DOHH2 (cell line): ENCODE measurements around the gene NR5A2.

Source experiments
- H3F3A ChIP-seq: fragments of 200-600 bp; sonication (generic), shearing (Covaris generic); 2 replicates; pipeline ENCODE4 v1.6.0; 2016; ENCODE audit warnings: antibody characterized with exemption, mild to moderate bottlenecking; ENCODE audit not compliant: control insufficient read depth, insufficient read depth
- H3K27ac ChIP-seq: fragments of 200-600 bp; sonication (generic); 2 replicates; pipeline ENCODE4 v1.5.1; 2014; ENCODE audit warnings: low read depth, mild to moderate bottlenecking, low read length, moderate library complexity
- H3K27me3 ChIP-seq: fragments of 200-600 bp; sonication (generic); 2 replicates; pipeline ENCODE4 v1.6.1; 2014; ENCODE audit warnings: mild to moderate bottlenecking, low read length, mixed read lengths; ENCODE audit not compliant: control insufficient read depth
- H3K36me3 ChIP-seq: fragments of 200-600 bp; sonication (generic); 2 replicates; pipeline ENCODE4 v1.6.1; 2014; ENCODE audit warnings: mild to moderate bottlenecking, low read length, moderate library complexity, mixed read lengths; ENCODE audit not compliant: control insufficient read depth
- H3K4me1 ChIP-seq: fragments of 200-600 bp; sonication (generic); 2 replicates; pipeline ENCODE4 v1.6.1; 2014; ENCODE audit warnings: mild to moderate bottlenecking, low read length, mixed read lengths; ENCODE audit not compliant: control insufficient read depth
- H3K4me2 ChIP-seq: fragments of 200-600 bp; sonication (generic); 2 replicates; pipeline ENCODE4 v1.6.0; 2014; ENCODE audit warnings: mild to moderate bottlenecking, low read length, moderate library complexity
- H3K4me3 ChIP-seq: fragments of 200-600 bp; sonication (generic); 2 replicates; pipeline ENCODE4 v1.5.1; 2014; ENCODE audit warnings: mild to moderate bottlenecking, low read length, mixed read lengths
- H3K79me2 ChIP-seq: fragments of 200-600 bp; sonication (generic); 2 replicates; pipeline ENCODE4 v1.6.1; 2014; ENCODE audit warnings: mild to moderate bottlenecking, low read length, mixed read lengths; ENCODE audit not compliant: control insufficient read depth
- H3K9me2 ChIP-seq: fragments of 200-600 bp; sonication (generic); replicated peaks from 2 replicates; pipeline ENCODE4 v1.6.1; 2014; ENCODE audit warnings: mild to moderate bottlenecking, low read length, mixed read lengths; ENCODE audit not compliant: control insufficient read depth
- H3K9me3 ChIP-seq: fragments of 200-600 bp; sonication (generic); 2 replicates; pipeline ENCODE4 v1.6.1; 2014; ENCODE audit warnings: antibody characterized with exemption, low read length, mixed read lengths; ENCODE audit not compliant: control insufficient read depth, insufficient read depth
- H4K20me1 ChIP-seq: fragments of 200-600 bp; sonication (generic); 2 replicates; pipeline ENCODE4 v1.6.0; 2014; ENCODE audit warnings: low read depth, mild to moderate bottlenecking, antibody characterized with exemption, low read length, moderate library complexity; ENCODE audit not compliant: control insufficient read depth, insufficient read depth
- CTCF ChIP-seq: fragments of 200-600 bp; sonication (generic); IDR thresholded peaks from one replicate; pipeline ENCODE4 v1.5.1; 2014; ENCODE audit warnings: antibody characterized with exemption, mild to moderate bottlenecking, low read depth, low read length; ENCODE audit not compliant: poor library complexity, severe bottlenecking
- EZH2phosphoT487 ChIP-seq: fragments of 200-600 bp; sonication (generic); IDR thresholded peaks from 2 replicates; pipeline ENCODE4 v1.6.1; 2017; ENCODE audit warnings: borderline replicate concordance, mild to moderate bottlenecking, antibody characterized with exemption, low read length, moderate library complexity, mixed read lengths

The NR5A2 gene

GRCh38 chr1:200146100-200146499 lies 118.6 kb downstream of the NR5A2 start:
- Histone ChIP-seq H3F3A (no peaks in the 10 kb centered on the region), H3K27ac (no peak overlapping the region), H4K20me1 (no peaks in the 10 kb centered on the region), H3K4me2 (no peak overlapping the region), H3K79me2 (no peaks in the 10 kb centered on the region), H3K4me3 (no peak overlapping the region), H3K36me3 (no peaks in the 10 kb centered on the region), H3K27me3 (no peaks in the 10 kb centered on the region), H3K4me1 (peaks cover 13% of the 10 kb centered on the region), H3K9me2 (no peaks in the 10 kb centered on the region), H3K9me3 (no peaks in the 10 kb centered on the region)
- TF ChIP-seq CTCF: no peak
- TF ChIP-seq EZH2phosphoT487: no peak

DNA sequence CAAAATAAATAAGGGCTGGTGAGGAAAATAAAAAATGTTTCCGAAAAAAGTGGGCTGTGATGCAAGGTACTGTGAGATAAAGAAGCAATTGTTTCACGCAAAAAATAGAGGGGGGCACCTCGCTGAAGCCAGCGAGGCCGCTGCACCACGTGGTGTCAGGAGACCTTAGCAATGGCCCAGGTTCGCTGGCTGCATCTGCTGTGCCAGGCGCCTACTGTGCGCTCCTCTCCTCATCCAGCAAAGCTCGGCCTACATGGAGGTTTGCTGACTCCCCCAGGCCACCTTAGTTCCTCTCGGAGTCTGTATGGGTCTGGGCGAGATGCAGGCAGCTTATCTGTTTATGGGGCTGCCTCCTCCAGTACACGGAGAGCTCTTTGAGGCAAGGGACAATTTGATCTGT lies 119.6 kb downstream of the NR5A2 start:
- Histone ChIP-seq H3K27ac (no peak overlapping the region), H3K27me3 (no peaks in the 10 kb centered on the region), H3K9me3 (no peaks in the 10 kb centered on the region), H3K4me1 (peaks cover 14% of the 10 kb centered on the region), H3K4me3 (no peak overlapping the region), H3K79me2 (no peaks in the 10 kb centered on the region), H4K20me1 (no peaks in the 10 kb centered on the region), H3F3A (no peaks in the 10 kb centered on the region), H3K36me3 (no peaks in the 10 kb centered on the region), H3K4me2 (no peak overlapping the region), H3K9me2 (no peaks in the 10 kb centered on the region)
- TF ChIP-seq EZH2phosphoT487: no peak
- TF ChIP-seq CTCF: no peak

- Histone ChIP-seq H3K27ac (no peak overlapping the region), H3K9me2 (no peaks in the 10 kb centered on the region), H4K20me1 (no peaks in the 10 kb centered on the region), H3K4me3 (no peak overlapping the region), H3K4me1 (peaks cover 21% of the 10 kb centered on the region), H3K79me2 (no peaks in the 10 kb centered on the region), H3K36me3 (no peaks in the 10 kb centered on the region), H3F3A (no peaks in the 10 kb centered on the region), H3K27me3 (no peaks in the 10 kb centered on the region), H3K9me3 (no peaks in the 10 kb centered on the region), H3K4me2 (no peak overlapping the region)
- TF ChIP-seq EZH2phosphoT487: no peak
- TF ChIP-seq CTCF: no peak
Measured at GRCh38 chr1:200147742-200148141, 120.2 kb downstream of the NR5A2 start.

GRCh38 chr1:200150006-200150405 lies 122.5 kb downstream of the NR5A2 start:
- Histone ChIP-seq H3K4me3 (no peak overlapping the region), H3F3A (no peaks in the 10 kb centered on the region), H3K9me2 (no peaks in the 10 kb centered on the region), H4K20me1 (no peaks in the 10 kb centered on the region), H3K27ac (no peak overlapping the region), H3K4me1 (peaks cover 44% of the 10 kb centered on the region), H3K79me2 (no peaks in the 10 kb centered on the region), H3K36me3 (no peaks in the 10 kb centered on the region), H3K27me3 (no peaks in the 10 kb centered on the region), H3K9me3 (no peaks in the 10 kb centered on the region), H3K4me2 (no peak overlapping the region)
- no peak for TF ChIP-seq EZH2phosphoT487
- no peak for TF ChIP-seq CTCF
